NCI-H460 (cell line): Measurements from ENCODE around the gene PTPRG. TPM values are rescaled to one million over a fixed set of nuclear protein-coding genes. Genes with fewer than 3 reads are reported as not detected.

Experiments used
- DNase-seq: peaks from one replicate; pipeline ENCODE4 v3.0.0-alpha.2; 2016; ENCODE audit warnings: low read depth; ENCODE audit errors: extremely low read depth
- total RNA-seq: library from RNA; depleted of rRNA; stranded (reverse); fragments of >200 nt; shearing (Covaris generic); gene quantifications from 2 replicates; pipeline ENCODE4 v1.2.3, GENCODE V29; 2014

PTPRG gene
- total RNA-seq, 1 experiment from 2014 or later, result 24.9 TPM

- no peak for DNase-seq
Measured at GRCh38 chr3:61788623-61789507, 227.5 kb downstream of the PTPRG start.

GRCh38 chr3:61789861-61790260 is 228.5 kb downstream of the PTPRG start:
- no peak for DNase-seq

- no peak for DNase-seq
Measured at GRCh38 chr3:61790411-61790810, 229.0 kb downstream of the PTPRG start.

- DNase-seq, result no peak
Measured at GRCh38 chr3:61793056-61793455, 231.7 kb downstream of the PTPRG start.

GRCh38 chr3:61793521-61793920 is 232.2 kb downstream of the PTPRG start:
- no peak for DNase-seq

- DNase-seq, result no peak
Measured at GRCh38 chr3:61794341-61794740, 233.0 kb downstream of the PTPRG start.

GRCh38 chr3:61794961-61795360 is 233.6 kb downstream of the PTPRG start:
- DNase-seq, result no peak

GRCh38 chr3:61796088-61796680 is 234.8 kb downstream of the PTPRG start:
- DNase-seq, result no peak

- no peak for DNase-seq
Measured at GRCh38 chr3:61796911-61797310, 235.5 kb downstream of the PTPRG start.

- DNase-seq, result no peak
Measured at GRCh38 chr3:61802772-61803171, 241.4 kb downstream of the PTPRG start.

GRCh38 chr3:61803983-61804382 is 242.6 kb downstream of the PTPRG start:
- no peak for DNase-seq

GRCh38 chr3:61804782-61805181 is 243.4 kb downstream of the PTPRG start:
- DNase-seq, result no peak

GRCh38 chr3:61805510-61806080 is 244.2 kb downstream of the PTPRG start:
- no peak for DNase-seq

GRCh38 chr3:61806810-61807209 is 245.4 kb downstream of the PTPRG start:
- DNase-seq, result no peak

- no peak for DNase-seq
Measured at GRCh38 chr3:61807865-61808276, 246.5 kb downstream of the PTPRG start.

- no peak for DNase-seq
Measured at GRCh38 chr3:61808526-61808925, 247.2 kb downstream of the PTPRG start.

- DNase-seq, result no peak
Measured at GRCh38 chr3:61808999-61809398, 247.6 kb downstream of the PTPRG start.

GRCh38 chr3:61809879-61810278 is 248.5 kb downstream of the PTPRG start:
- no peak for DNase-seq

GRCh38 chr3:61810953-61811497 is 249.7 kb downstream of the PTPRG start:
- no peak for DNase-seq

- no peak for DNase-seq
Measured at GRCh38 chr3:61811652-61812051, 250.3 kb downstream of the PTPRG start.

- no peak for DNase-seq
Measured at GRCh38 chr3:61812085-61812484, 250.7 kb downstream of the PTPRG start.

GRCh38 chr3:61812517-61812916 is 251.1 kb downstream of the PTPRG start:
- DNase-seq, result no peak
